GM19025 (cell line): Measurements from ENCODE around the gene PPP2R2C.

Experiments used
- ATAC-seq: cut with Tn5 transposase; IDR thresholded peaks from one replicate; pipeline ENCODE4 v1.9.1; 2021; ENCODE audit warnings: mild to moderate bottlenecking, low read depth, moderate library complexity; ENCODE audit not compliant: unreplicated experiment

Gene PPP2R2C

GRCh38 chr4:6319530-6320150 is 152.8 kb downstream of the PPP2R2C start:
- no peak for ATAC-seq

GRCh38 chr4:6318206-6318605 is 154.2 kb downstream of the PPP2R2C start:
- no peak for ATAC-seq

- ATAC-seq, result no peak
Measured at GRCh38 chr4:6316461-6317003, 155.9 kb downstream of the PPP2R2C start.

GRCh38 chr4:6313216-6313615 is 159.2 kb downstream of the PPP2R2C start:
- ATAC-seq, result no peak

- no peak for ATAC-seq
Measured at GRCh38 chr4:6309777-6310176, 162.6 kb downstream of the PPP2R2C start.

GRCh38 chr4:6308899-6309643 is 163.3 kb downstream of the PPP2R2C start:
- no peak for ATAC-seq

- no peak for ATAC-seq
Measured at GRCh38 chr4:6307891-6308290, 164.5 kb downstream of the PPP2R2C start.

GRCh38 chr4:6307230-6307629 is 165.2 kb downstream of the PPP2R2C start:
- no peak for ATAC-seq

GRCh38 chr4:6306299-6306698 is 166.1 kb downstream of the PPP2R2C start:
- no peak for ATAC-seq

- ATAC-seq, result no peak
Measured at GRCh38 chr4:6303943-6304342, 168.5 kb downstream of the PPP2R2C start.

GRCh38 chr4:6302869-6303268 is 169.5 kb downstream of the PPP2R2C start:
- no peak for ATAC-seq

- ATAC-seq, result no peak
Measured at GRCh38 chr4:6301732-6302442, 170.5 kb downstream of the PPP2R2C start.

GRCh38 chr4:6301051-6301731 is 171.2 kb downstream of the PPP2R2C start:
- ATAC-seq, result no peak

- ATAC-seq, result no peak
Measured at GRCh38 chr4:6300359-6300758, 172.1 kb downstream of the PPP2R2C start.

- no peak for ATAC-seq
Measured at GRCh38 chr4:6299875-6300274, 172.5 kb downstream of the PPP2R2C start.

GRCh38 chr4:6298852-6299251 is 173.6 kb downstream of the PPP2R2C start:
- no peak for ATAC-seq

- no peak for ATAC-seq
Measured at GRCh38 chr4:6298035-6298434, 174.4 kb downstream of the PPP2R2C start.

GRCh38 chr4:6297266-6297815 is 175.1 kb downstream of the PPP2R2C start:
- ATAC-seq, result no peak

GRCh38 chr4:6296026-6296425 is 176.4 kb downstream of the PPP2R2C start:
- ATAC-seq, result no peak

GRCh38 chr4:6295495-6295894 is 176.9 kb downstream of the PPP2R2C start:
- no peak for ATAC-seq
